Ammon's horn (tissue), 1 donor: Measurements from ENCODE around the gene AP1G2.
A peak's percentile ranks its signal among the peaks of the same experiment; 100 is the strongest.
"Not testable (repeated sequence)": the region's sequence is repeated elsewhere in the genome, so short reads cannot be mapped to it uniquely, and the experiment has no call there.

Source experiments
- DNase-seq: peaks from one replicate; pipeline ENCODE4 v3.0.0-alpha.2; 2016; ENCODE audit warnings: low spot score

AP1G2 gene

DNA sequence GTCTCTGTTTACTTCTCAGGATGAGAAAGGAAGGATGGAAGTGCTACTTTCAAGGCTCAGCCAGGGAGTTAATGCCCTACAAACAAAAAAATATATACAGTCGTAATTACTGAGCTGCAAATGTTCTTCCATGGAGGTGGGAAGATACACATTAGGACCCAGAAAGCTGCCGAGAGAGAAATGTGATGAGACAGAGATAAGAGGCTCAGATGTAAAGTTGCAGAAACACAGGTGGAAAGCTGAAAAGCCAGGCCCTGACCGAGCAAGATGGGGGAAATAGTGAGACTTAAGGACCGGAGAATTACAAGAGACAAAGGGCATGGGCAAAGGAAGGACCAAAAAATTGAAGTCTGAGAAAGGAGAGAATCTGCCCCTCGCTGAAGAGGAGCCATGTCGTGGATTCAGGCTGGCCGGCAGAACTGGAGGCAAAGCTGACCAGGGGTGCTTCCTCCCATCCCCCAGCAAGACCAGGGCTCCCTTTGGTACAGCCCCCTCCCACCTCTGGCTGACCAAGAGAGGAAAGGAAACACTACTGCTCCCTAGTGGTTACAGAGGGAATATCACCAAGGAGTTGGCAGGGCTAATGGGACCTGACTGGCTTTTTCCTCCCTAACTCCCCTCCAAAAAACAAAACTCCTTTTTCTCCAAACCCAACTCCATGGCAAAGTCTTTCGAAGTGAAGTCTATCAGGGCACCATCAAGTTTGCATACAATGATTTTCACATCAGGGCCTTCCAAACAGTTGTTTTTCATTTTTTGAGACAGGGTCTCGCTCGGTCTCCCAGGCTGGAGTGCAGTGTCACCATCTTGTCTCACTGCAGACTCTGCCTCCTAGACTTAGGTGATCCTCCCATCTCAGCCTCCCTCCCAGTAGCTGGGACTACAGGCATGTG lies 28.1 kb downstream of the AP1G2 start:
- DNase-seq: peak; percentile 80

DNA sequence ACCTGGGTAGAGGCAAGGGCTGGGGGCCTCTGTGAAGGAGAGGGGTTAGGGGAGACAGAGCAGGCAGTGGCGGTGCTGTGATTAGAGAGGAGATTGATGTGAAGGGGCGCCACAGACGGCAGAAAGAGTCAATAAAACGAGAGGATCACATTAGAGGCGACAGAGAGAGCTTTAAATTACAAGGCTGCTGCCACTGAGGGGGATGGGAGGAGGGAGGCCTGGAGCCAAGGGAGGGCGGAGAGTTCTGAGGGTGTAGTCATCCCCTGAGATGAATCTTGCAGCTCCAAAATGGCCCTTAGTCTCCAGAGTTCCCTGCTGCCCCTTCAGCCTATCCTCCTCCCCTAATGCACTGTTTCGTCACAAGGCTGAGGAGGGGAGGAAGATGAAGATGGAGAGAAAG lies 28.8 kb downstream of the AP1G2 start:
- peak; percentile 68 for DNase-seq

DNA sequence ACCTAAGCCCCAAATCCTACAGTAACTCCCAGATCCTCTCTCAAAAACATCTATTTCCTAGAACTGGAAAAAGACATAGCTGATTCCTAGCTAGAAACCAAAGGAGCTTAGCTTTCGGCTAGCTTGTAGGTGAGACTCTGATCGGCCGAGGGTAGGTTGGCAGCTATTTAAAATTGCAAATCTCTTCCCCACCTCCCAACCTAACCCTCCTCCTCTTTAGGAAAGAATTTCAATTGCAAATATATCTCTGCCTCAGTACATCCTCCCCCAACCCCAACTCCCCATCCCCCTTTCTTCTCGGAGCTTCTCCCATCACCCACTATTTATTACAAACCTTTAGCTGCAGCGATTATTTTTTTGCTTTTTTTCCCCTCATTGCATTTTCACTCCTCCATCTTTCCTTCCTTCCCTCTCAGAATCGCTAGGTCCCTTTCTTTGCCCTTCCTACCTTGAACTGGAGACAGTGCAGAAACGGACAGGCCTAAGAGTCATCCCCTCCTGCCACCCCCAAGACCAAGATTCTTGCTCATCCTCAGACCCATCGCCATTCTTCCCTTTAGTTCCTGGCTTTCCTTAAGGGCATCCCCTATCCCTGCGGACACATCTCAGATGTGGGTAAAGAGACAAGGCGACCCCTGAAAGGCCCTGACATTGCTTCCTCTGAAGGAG lies 29.4 kb downstream of the AP1G2 start:
- no peak for DNase-seq

DNA sequence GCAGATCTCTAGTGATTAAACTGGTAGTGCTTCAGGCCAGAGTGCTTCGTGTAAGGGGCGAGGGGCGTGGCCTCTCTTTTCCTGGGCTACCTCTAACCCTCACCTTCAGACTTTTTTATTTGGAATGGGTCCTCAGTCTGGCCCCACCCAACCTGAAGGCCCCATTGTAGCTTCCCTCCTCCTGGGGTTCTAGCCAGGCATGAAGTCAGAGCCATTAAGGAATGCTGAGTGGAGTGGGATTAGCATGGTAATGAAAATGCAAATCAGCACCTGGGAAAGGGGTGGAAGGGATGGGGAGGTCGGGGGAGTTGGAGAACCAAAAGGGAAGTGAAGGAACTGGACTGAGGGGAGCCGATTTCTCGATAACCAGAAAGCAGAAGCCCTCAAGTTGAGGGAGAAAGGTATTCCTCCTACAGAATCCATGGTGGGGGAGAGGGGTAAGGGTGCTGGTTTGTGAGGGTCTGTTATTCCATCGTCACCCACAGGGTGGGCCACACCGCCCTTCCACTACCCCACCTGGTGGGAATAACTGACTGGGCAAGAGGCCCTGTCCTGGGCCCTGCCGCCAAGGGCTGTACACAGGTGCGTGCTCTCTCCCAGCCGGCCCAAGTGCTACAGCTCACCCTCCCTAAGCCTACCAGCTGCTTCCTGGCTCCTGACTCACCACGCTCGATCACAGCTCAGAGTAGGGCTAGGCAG lies 30.1 kb downstream of the AP1G2 start:
- DNase-seq: peak; percentile 53

DNA sequence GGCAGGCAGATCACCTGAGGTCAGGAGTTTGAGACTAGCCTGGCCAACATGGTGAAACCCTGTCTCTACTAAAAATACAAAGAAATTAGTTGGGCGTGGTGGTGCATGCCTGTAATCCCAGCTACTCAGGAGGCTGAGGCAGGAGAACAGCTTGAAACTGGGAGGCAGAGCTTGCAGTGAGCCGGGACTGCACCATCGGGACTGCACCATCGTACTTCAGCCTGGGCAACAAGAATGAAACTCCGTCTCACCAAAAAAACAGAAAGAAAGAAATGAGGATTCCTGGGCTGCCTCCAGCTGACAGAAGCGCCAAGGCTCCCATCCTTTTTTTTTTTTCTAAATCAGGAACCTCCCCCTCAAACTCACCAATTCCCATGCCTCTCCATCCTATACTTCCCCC lies 30.7 kb downstream of the AP1G2 start:
- DNase-seq: not testable (repeated sequence)

DNA sequence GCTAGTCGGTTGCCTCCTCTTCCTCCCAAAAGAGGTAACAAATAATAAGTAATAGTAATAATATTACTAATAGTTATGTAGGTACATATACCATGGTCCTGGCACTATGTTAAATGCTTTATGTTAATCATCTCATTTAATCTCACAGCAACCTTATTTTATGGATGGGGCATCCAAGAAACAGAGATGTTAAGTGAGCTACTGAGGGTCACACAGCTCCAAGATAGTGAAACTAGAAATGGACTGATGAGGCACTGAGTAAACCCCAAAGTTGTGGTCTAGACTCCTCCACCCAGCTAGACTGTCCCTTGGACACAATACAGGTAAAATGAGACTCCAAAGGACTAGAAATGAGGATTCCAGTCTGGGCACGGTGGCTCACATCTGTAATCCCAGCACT lies 31.1 kb downstream of the AP1G2 start:
- no peak for DNase-seq

DNA sequence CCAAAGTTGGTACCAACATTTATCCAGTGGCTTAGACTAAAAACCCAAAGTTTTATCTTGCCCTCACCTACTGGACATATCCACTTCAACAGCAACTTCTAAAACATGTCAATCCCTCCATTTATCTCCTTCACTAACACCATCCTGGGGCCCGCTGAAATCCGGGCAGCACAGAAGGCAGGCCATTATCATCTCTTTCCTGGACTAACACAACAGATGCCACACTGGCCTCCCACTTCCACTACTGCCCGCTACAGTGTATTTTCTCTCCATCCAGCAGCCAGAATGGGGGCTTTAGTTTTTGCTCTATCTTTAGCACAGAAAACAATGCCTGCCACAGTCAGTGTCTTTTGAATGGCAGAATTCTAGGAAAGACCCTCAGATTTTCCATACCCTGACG lies 31.6 kb downstream of the AP1G2 start:
- DNase-seq: no peak

DNA sequence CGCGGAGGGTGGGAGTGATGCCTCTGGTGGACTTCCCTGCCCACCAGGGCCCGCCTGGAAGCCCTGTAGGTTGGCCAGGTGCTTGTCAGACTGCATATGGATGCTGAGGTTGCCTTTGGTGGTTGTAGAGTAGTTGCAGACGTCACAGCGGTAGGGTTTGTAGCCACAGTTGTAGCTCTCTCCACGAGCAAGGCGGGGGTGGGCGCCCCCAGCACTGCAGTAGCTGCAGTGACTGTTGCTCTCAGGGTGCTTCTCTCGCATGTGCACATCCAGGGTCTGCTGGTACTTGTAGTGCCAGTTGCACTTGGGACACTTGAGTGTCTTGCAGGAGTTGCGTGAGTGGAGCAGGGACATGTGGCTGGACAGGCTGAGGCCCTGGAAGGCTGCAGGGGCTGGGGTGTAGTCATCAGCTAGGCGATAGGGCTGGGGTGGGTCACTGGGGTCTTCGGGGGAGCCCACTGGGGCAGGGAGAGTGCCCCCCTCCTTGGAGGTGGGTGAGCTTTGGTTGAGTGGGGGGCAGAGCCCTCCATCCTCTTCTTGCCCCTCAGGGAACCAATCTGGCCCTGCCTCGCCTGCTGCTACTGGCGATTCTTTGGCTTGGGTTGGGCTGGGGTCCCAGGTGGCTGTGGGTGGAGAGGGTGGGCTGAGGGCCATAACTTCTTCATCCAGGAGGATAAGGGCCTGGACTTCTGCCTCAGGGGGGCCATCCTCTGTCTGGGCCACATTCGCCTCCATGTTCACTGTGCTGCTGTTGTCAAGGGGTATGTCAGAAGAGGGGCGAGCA lies 33.7 kb downstream of the AP1G2 start:
- DNase-seq: no peak

DNA sequence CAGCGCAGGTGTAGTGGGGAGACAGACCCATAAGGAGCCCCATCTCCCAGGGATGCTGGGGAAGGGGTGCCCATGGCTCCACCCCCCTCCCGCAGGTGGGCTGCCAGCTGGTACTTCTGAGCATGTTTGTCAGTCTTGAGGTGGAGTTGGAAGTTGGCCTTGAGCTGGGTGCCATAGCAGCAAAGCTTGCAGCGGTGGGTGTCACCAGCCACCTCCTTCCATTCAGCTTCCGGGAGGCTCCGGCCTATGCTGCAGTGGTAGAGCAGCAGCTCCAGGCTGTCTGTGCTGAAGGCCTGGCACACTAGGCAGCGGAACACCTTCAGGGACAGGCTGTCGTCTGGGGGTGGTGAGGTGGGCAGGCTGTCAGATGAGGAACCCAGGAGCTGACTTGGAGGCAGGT lies 34.9 kb downstream of the AP1G2 start:
- DNase-seq: no peak

DNA sequence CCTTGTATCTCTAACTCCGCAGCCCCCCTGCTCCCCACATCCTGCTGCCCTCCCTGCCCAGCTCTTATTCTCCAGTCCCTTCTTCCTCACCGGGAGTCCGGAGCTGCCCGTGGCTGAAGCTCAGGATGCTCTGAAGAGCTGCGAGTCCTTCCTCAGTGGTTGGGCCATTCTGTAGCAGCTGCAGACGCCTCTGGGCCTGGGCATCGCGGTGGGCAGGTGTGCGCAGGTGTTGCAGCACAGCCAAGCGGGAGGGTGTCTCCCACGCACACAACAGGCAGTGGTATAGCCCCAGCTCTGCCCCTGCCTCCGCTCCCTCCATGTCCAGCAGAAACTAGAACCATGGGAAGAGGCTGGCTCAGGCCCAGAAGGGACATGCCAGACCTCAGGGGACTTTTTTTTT lies 36.2 kb downstream of the AP1G2 start:
- no peak for DNase-seq

DNA sequence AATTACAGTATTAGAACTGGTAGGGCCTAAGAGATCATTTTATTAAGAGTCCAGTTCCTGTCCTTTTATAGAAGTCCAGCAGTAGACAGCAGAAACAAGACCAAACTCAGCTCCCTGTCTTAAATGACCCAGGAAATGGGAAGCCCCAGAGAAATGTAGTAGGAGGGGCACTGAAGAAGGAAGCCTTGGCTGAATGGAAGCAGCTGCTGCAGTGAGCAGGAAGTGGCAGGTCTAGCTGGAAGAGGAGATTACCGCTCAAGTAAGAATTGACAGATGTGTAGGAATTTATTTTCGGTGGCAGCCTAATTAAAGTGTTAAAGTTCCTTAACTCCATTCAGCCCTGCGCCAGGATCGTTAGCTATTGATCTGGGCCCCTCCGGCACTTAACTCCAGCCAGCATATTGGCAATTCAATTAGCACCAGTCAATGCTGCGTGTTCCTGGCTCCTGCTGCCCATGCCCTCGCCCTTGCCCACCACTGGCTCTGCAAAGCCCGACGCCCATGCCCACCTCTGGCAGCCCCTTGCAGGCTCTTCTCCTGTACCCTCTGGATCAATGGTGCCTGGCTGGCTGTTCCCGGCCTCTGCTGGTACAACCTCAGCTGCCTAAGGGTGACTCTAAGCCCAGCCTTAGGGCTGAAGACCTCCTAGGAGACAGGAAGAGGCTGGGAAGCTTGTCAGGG lies 37.1 kb downstream of the AP1G2 start:
- DNase-seq: no peak

DNA sequence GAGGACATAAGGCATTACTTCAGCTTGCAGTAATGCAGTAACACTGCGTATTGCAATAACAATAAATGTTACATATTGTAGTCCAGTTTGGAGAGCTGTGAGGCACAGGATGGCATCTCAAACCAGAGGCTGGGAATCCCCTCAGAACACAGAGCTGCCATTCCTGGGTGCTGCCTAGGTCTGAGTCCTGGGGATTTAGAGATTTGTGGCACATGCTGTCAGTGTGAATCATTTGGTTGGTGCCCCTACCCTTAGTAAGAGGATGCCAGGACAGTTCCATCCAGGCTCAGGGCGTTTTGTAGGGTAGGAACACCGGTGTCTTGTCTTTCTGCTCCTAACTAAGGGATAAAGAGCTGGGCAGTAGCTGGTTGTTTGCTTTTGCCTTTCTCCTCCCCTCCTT lies 38.6 kb downstream of the AP1G2 start:
- DNase-seq: no peak

DNA sequence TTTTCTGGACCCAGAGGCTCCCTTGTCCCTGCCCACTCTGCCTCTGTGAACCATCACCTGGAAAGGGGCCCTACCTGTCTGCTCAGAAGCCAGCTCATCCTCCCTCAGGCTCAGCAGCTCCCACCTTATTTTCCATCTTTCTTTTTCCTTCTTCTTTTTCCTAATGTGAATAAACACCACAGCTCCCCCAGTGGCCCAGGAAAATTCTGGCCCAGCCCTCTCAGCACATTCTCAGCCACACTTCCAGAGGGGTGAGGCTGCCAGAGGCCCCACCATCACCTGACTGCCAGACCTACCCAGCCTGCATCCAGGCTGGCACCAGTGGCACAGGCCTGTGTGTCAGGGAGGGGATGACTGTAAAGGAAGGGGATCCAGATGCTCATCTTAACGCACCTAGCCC lies 39.0 kb downstream of the AP1G2 start:
- no peak for DNase-seq

DNA sequence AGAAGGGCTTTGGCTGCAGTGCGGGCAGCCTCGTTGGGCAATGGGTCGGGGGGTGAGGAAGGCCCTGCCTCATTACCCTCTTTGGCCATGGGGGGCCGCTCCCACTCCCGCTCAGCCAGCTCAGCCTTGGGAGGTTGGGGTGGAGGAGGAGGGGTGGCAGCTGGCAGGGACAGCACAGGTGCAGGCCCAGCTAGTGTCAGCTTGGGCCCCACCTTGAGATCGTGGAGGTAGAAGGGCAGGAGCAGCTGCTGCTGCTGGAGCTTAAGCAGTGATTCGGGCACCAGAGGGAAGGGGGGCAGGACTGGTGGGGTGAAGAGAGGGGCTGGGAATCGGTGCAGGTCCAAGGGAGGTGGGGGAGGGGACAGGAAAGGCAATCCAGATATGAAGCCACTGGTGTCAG lies 42.0 kb downstream of the AP1G2 start:
- no peak for DNase-seq

DNA sequence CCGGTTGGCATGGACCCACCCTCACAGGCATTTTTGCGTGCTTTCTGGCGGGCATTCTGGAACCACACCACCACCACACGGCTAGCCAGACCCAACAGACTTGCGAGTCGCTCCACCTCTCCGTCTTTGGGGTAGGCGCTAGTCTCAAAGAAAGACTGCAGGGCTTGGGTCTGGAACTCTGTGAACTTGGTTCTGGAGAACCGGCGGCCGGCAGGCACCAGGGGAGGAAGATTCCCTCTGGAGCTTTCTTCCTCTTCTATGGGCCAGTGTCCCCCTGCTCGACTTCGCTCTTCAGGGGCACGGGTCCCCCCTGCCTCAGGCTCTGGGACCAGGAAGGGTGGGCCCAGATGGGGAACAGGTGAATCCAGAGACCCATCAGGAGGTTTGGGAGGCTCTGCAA lies 42.6 kb downstream of the AP1G2 start:
- no peak for DNase-seq

DNA sequence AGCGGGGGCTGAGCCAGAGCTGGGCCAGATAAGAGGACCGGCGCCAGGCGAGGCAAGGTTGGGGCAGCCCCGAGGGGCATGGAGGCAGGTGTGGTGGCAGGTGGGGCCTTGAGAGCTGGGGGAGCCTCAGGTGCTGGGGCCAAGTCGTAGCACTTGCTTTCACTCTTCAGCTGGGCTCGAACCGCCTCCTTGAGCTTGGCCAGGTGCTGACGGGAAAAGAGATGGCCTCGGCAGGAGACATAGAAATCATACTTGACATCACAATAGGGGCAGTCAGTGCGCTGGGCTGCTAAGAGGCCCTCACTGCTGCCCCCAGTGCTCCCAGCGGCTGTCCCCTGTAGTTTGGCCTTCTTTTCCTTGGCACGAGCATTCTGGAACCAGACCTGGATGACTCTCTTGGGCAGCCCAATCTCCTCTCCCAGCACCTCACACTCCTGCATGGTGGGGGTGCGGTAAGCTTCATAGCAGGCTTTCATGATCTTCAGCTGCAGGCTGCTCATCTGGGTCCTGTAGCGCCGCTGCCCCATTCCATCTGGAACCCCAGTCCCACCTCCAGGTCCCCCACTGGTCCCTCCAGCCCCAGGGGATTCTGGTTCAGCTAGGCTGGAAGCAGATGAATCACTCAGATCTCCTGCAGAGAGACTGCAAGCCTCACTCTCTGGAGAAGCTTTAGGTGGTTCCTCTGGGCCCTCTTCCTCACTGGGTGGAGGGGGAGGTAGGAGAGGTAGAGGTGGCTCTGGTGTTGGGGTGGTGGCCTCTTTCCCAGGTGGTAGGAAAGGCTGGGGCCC lies 44.2 kb downstream of the AP1G2 start:
- no peak for DNase-seq

DNA sequence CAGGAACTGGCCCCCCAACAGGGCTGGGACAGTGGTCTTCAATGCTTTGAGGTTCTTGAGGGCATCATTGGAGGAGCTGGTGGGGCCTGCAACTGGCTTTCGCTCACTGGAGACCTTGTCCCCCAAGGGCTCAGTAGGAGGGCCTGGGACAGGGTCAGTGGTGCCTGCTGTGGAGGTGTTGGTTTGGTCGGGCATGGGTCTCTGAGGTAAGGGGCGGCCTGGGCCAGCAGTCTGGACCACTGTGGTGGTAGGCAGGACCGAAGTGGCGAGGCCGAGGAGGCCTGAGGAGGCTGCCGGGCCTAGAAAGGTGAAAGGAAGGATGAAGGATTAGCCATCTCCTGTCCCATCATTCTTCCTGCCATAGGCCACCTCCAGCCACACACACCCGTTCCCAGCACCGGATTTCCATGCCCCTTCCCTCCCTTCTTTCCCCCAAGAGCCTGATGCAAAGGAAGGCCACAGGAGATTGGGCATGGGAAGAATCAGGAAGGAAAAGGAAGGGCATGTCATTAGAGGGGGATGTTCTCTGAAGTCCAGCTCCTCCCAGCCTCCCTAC lies 44.9 kb downstream of the AP1G2 start:
- no peak for DNase-seq

DNA sequence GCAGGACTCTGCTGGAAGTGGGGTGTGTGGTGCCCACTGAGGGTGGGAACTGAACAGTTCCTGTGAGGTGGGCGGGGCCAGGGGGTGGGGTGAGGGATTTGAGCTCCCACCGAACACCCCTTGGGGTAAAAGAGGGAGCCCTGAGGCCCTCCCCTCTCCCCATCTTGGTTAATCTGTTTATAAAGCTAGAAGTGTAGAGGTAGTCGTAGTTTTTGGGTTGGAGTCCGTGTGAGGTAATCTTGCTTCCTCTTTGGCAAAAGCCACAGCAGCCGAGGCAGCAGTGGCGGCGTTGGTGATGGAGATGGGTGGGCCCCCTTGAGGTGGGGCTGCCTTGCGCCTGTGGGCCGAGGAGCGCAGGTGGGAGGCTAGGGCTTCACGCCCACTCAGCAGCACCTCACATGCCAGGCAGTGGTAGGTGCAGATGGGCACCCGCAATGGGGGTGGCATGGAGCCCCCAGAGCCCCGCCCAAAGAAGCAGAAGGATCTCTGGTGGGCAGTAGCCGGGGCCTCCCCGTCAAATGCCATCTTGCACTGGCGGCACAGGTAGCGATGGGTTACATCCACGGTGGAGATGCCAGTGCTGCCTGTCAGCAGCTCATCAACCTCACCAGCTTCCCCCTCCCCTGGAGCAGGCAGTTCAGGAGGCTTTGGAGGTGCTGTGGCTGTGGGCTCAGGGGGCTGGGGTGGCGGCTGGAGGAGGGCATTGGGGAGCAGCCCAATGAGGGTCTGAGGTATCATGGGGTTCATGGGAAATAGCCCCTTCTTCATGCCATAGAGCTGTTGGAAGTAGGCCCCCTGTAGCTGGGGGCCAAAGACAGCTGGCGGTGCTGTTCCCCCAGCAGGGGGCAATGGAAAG lies 45.6 kb downstream of the AP1G2 start:
- no peak for DNase-seq

DNA sequence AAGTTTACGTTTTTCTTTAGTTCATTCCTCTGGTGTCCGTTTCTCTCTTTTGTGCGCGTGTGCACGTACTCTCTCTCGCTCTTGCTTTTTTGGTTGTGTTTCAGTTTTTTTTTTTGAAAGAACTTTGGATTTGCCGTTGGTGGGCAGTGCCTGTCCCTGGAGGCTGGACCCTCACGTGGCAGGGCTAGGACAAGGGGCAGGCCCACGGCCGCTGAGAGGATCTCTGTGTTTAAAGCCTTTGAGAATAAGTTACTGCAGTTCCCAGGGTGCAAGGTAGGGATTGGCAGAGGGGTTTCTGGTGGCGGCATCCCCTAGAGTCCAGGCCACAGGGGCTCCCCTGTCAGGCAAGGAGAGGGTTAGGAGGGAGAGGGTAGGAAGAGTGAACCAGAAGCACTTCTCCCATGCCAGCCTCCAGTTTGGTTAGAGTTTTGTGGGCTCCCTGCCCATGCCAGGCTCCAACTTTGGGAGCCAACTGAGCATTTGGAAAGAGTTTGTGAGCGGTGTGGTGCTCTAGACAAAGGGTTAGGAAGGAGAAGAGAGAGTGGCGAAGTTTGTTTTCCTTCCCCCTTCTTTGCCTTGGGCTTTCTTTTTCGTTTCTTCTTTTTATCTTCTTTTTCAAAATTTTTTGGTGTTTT lies 46.6 kb downstream of the AP1G2 start:
- DNase-seq: peak; percentile 36
